Endothelial cell of umbilical vein (primary cell): ENCODE measurements around the gene GAS1. TPM values are rescaled to one million over a fixed set of nuclear protein-coding genes. Genes with fewer than 3 reads are reported as not detected.

ENCODE experiments used
- BruUV-seq: library from RNA; stranded (reverse); fragments of 400-500 nt; replicated peaks from 2 replicates; lab custom pipeline; 2021; lab: Mats Ljungman, UMichigan
- CTCF ChIA-PET: fragments of 300-600, 350-600 bp; sonication (Branson Sonifier 250); formaldehyde crosslinking; loops from one replicate; lab custom pipeline; 2021; ENCODE audit warnings: antibody characterized with exemption, inconsistent platforms; lab: Charles Lee
- POLR2A ChIA-PET: fragments of 300-600, 350-600 bp; sonication (Branson Sonifier 250); formaldehyde crosslinking; loops from one replicate; lab custom pipeline; 2021; ENCODE audit warnings: antibody characterized with exemption, inconsistent platforms; lab: Charles Lee
- DNase-seq: peaks from one replicate; pipeline ENCODE4 v3.0.0-alpha.2; 2011; ENCODE audit warnings: low read depth, low spot score
- FAIRE-seq: peaks from 2 replicates; lab custom pipeline; 2011; peaks lifted over from hg19 to GRCh38; lab: Jason Lieb, UNC
- H2AFZ ChIP-seq: 2 replicates; pipeline ENCODE4 v1.6.0; 2012; ENCODE audit warnings: low read depth, low read length, control low read depth, inconsistent platforms
- H3K27ac ChIP-seq: 2 replicates; pipeline ENCODE4 v1.5.1; 2011; ENCODE audit warnings: low read depth, mild to moderate bottlenecking, control low read depth, low read length, moderate library complexity; ENCODE audit not compliant: insufficient read depth
- H3K27me3 ChIP-seq, 2 experiments: 2 replicates each; pipeline versions ENCODE4 v1.6.0 to v1.6.1; 2011; ENCODE audit warnings: low read length in 2 of 2, mixed read lengths in 1 of 2; ENCODE audit not compliant: control insufficient read depth in 2 of 2, insufficient read depth in 2 of 2
- H3K36me3 ChIP-seq, 2 experiments: 2 replicates in 1 of 2; 3 replicates in 1 of 2; pipeline ENCODE4 v1.5.1; 2011; ENCODE audit warnings: low read length in 2 of 2, mild to moderate bottlenecking in 1 of 2, moderate library complexity in 1 of 2; ENCODE audit not compliant: control insufficient read depth in 2 of 2, insufficient read depth in 2 of 2; ENCODE audit errors: extremely low read depth in 1 of 2
- H3K4me1 ChIP-seq: 3 replicates; pipeline ENCODE4 v1.5.1; 2011; ENCODE audit warnings: mild to moderate bottlenecking, low read length; ENCODE audit not compliant: control insufficient read depth, insufficient read depth; ENCODE audit errors: extremely low read depth
- H3K4me2 ChIP-seq: 2 replicates; pipeline ENCODE4 v1.6.1; 2011; ENCODE audit warnings: low read length, control low read depth, mixed read lengths; ENCODE audit not compliant: insufficient read depth
- H3K4me3 ChIP-seq, 3 experiments: fragments of 200-600 bp in 1 of 3; sonication (generic), shearing (Covaris generic) in 1 of 3; replicated peaks in 1 of 3; 2 replicates each; pipeline ENCODE4 v1.5.1; 2011 to 2016; ENCODE audit warnings: control low read depth in 3 of 3, low read length in 3 of 3, mild to moderate bottlenecking in 2 of 3, inconsistent platforms in 1 of 3, low read depth in 1 of 3, moderate library complexity in 1 of 3; ENCODE audit not compliant: insufficient read depth in 1 of 3
- H3K79me2 ChIP-seq: 2 replicates; pipeline ENCODE4 v1.6.0; 2012; ENCODE audit warnings: low read length, inconsistent platforms; ENCODE audit not compliant: control insufficient read depth, insufficient read depth
- H3K9ac ChIP-seq: replicated peaks from 2 replicates; pipeline ENCODE3; 2011; ENCODE audit warnings: low read length, control low read depth; ENCODE audit not compliant: insufficient read depth; ENCODE audit errors: extremely low read depth
- H3K9me1 ChIP-seq: replicated peaks from 3 replicates; pipeline ENCODE4 v1.6.0; 2011; ENCODE audit warnings: mild to moderate bottlenecking, low read length; ENCODE audit not compliant: control insufficient read depth, insufficient read depth; ENCODE audit errors: extremely low read depth
- H3K9me3 ChIP-seq: replicated peaks from 2 replicates; pipeline ENCODE4 v1.5.1; 2012; ENCODE audit warnings: low read length, inconsistent platforms; ENCODE audit not compliant: control insufficient read depth, insufficient read depth
- H4K20me1 ChIP-seq: replicated peaks from 2 replicates; pipeline ENCODE3; 2011; ENCODE audit warnings: mild to moderate bottlenecking, low read length; ENCODE audit not compliant: control insufficient read depth, insufficient read depth; ENCODE audit errors: extremely low read depth
- CTCF ChIP-seq, 2 donors: IDR thresholded peaks; 1 replicate in 1 of 2; 2 replicates in 1 of 2; pipeline ENCODE4 v1.5.1; 2011; ENCODE audit warnings: low read length in 2 of 2, mild to moderate bottlenecking in 2 of 2, moderate library complexity in 2 of 2, control low read depth in 1 of 2, inconsistent platforms in 1 of 2, low read depth in 1 of 2; ENCODE audit not compliant: insufficient read depth in 1 of 2; ENCODE audit errors: extremely low read depth in 1 of 2
- EZH2 ChIP-seq: IDR thresholded peaks from 2 replicates; pipeline ENCODE4 v1.6.1; 2012; ENCODE audit warnings: borderline replicate concordance, low read depth, mild to moderate bottlenecking, moderate library complexity, low read length, inconsistent platforms; ENCODE audit not compliant: severe bottlenecking
- FOS ChIP-seq: IDR thresholded peaks from 2 replicates; pipeline ENCODE4 v1.6.1; 2011; ENCODE audit warnings: mild to moderate bottlenecking, low read length, moderate library complexity, borderline replicate concordance; ENCODE audit not compliant: insufficient read depth
- GATA2 ChIP-seq: IDR thresholded peaks from 2 replicates; pipeline ENCODE4 v1.7.0; 2011; ENCODE audit warnings: low read depth, mild to moderate bottlenecking, moderate library complexity, mixed read lengths, low read length; ENCODE audit not compliant: insufficient read length, insufficient read depth
- JUN ChIP-seq: IDR thresholded peaks from 2 replicates; pipeline ENCODE4 v1.6.1; 2011; ENCODE audit warnings: borderline replicate concordance, low read depth; ENCODE audit not compliant: insufficient read length, insufficient read depth
- MYC ChIP-seq: IDR thresholded peaks from one replicate; pipeline ENCODE4 v1.6.1; 2011; ENCODE audit warnings: mild to moderate bottlenecking, low read depth, low read length
- POLR2A ChIP-seq: IDR thresholded peaks from 2 replicates; pipeline ENCODE4 v1.6.1; 2012; ENCODE audit warnings: low read depth, mild to moderate bottlenecking, control low read depth, low read length
- POLR2AphosphoS5 ChIP-seq: IDR thresholded peaks from 2 replicates; pipeline ENCODE4 v1.6.1; 2012; ENCODE audit warnings: low read depth, mild to moderate bottlenecking, control low read depth, low read length, moderate library complexity; ENCODE audit not compliant: insufficient read depth
- dilution Hi-C: fragments of 300-500 bp; cut with MboI; formaldehyde crosslinking; loops from one replicate; pipeline ENCODE4 v1.15.0; 2019; ENCODE audit warnings: low sequenced_read_pairs; ENCODE audit not compliant: extremely low pct_ligation_motif_present
- intact Hi-C: fragments of 100-400 bp; cut with micrococcal nuclease; formaldehyde crosslinking; loops from one replicate; pipeline ENCODE4 v1.10.0; 2022
- polyA plus RNA-seq, 4 experiments: library from polyadenylated mRNA; depleted of rRNA in 3 of 4; stranded (reverse) in 3 of 4; unstranded in 1 of 4; fragments of >200 nt; gene quantifications; 2 replicates each; pipeline versions ENCODE4 v1.2.1 to v1.2.3, GENCODE V29; 2011 to 2012; ENCODE audit warnings: missing spikeins in 1 of 4
- total RNA-seq: library from RNA; stranded (reverse); gene quantifications from 2 replicates; pipeline ENCODE4 v1.2.3, GENCODE V29; 2021
- TF ChIP-seq, protein P1 (sequence below): IDR thresholded peaks from 2 replicates; pipeline ENCODE4 v1.6.1; 2011; ENCODE audit not compliant: insufficient read depth, insufficient read length

The GAS1 gene
- total and polyA plus RNA-seq, 2 donors (not counting 3 experiments of a cell fraction or from before 2014, with no cell fraction given): 0.06 to 0.15 TPM

DNA sequence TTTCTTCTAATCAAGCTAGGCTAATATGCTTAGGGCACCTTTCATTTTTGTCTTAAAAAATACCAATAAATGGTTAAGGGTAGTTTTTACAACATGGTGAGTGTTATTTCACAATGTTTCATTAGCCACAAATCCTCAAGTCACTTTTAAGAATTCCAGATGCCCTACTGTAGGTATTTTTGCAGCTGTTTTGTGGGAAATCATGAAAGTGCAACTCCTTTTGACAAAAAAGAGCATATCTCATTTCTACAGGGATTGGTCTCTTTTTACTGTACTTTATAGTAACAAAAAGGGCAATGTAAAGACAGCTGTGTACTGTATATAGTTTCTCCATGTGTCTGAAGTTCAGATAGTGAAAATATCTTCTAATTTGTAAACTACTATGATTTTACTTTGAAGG is 28.3 kb upstream of the GAS1 start:
- Histone ChIP-seq H3K27ac (no peak overlapping the region), H2AFZ (no peak overlapping the region), H4K20me1 (no peaks in the 10 kb centered on the region), H3K36me3 (no peaks in the 10 kb centered on the region), H3K4me2 (no peak overlapping the region), H3K9me1 (no peaks in the 10 kb centered on the region), H3K4me3 (no peak overlapping the region), H3K4me1 (no peaks in the 10 kb centered on the region), H3K9me3 (no peaks in the 10 kb centered on the region), H3K79me2 (no peaks in the 10 kb centered on the region), H3K27me3 (no peaks in the 10 kb centered on the region), H3K9ac (no peak overlapping the region)
- dilution Hi-C loops (no loop called here), intact Hi-C loops (no loop called here)
- no peak for TF ChIP-seq CTCF (IDR thresholded peaks at IDR 0.05; ENCODE audit: extremely low read depth in 1 of 2, insufficient read depth in 1 of 2, low read depth in 1 of 2, low read length in 2 of 2)
- TF ChIP-seq, protein P1, sequence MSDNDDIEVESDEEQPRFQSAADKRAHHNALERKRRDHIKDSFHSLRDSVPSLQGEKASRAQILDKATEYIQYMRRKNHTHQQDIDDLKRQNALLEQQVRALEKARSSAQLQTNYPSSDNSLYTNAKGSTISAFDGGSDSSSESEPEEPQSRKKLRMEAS: no peak
- no peak for TF ChIP-seq GATA2
- no peak for TF ChIP-seq JUN
- TF ChIP-seq POLR2AphosphoS5: no peak
- TF ChIP-seq POLR2A: no peak
- no peak for TF ChIP-seq EZH2
- no peak for TF ChIP-seq FOS
- no peak for TF ChIP-seq MYC
- FAIRE-seq: no peak
- no peak for DNase-seq
- ChIA-PET CTCF (no interaction called here), POLR2A (no interaction called here)
- BruUV-seq: no TSS peak
